Muscle layer of colon (tissue), 2 donors: Measurements from ENCODE around the gene CPSF6.
A peak's percentile ranks its signal among the peaks of the same experiment; 100 is the strongest.

Source experiments
- H3K27ac ChIP-seq: one replicate; pipeline ENCODE4 v1.7.0; 2013; ENCODE audit warnings: low read depth, mild to moderate bottlenecking, low read length, moderate library complexity
- H3K27me3 ChIP-seq, 2 donors: one replicate each; pipeline ENCODE4 v1.7.0; 2013; ENCODE audit warnings: low read length in 2 of 2, mild to moderate bottlenecking in 2 of 2; ENCODE audit not compliant: insufficient read depth in 2 of 2, control insufficient read depth in 1 of 2
- H3K36me3 ChIP-seq: one replicate; pipeline ENCODE4 v1.7.0; 2013; ENCODE audit warnings: mild to moderate bottlenecking, low read length; ENCODE audit not compliant: insufficient read depth
- H3K4me1 ChIP-seq: one replicate; pipeline ENCODE4 v1.7.0; 2013; ENCODE audit warnings: mild to moderate bottlenecking, low read length; ENCODE audit not compliant: insufficient read depth
- H3K4me3 ChIP-seq, 2 donors: one replicate each; pipeline ENCODE4 v1.7.0; 2013; ENCODE audit warnings: low read length in 2 of 2, low read depth in 1 of 2, mild to moderate bottlenecking in 1 of 2, moderate library complexity in 1 of 2
- H3K9ac ChIP-seq: one replicate; pipeline ENCODE4 v1.7.0; 2013; ENCODE audit warnings: low read length
- H3K9me3 ChIP-seq: one replicate; pipeline ENCODE4 v1.7.0; 2013; ENCODE audit warnings: mild to moderate bottlenecking, low read length
- donor health status: abdominal sarcoma.
- donor health status: Adenocarcinoma of cecum.

CPSF6 gene

DNA sequence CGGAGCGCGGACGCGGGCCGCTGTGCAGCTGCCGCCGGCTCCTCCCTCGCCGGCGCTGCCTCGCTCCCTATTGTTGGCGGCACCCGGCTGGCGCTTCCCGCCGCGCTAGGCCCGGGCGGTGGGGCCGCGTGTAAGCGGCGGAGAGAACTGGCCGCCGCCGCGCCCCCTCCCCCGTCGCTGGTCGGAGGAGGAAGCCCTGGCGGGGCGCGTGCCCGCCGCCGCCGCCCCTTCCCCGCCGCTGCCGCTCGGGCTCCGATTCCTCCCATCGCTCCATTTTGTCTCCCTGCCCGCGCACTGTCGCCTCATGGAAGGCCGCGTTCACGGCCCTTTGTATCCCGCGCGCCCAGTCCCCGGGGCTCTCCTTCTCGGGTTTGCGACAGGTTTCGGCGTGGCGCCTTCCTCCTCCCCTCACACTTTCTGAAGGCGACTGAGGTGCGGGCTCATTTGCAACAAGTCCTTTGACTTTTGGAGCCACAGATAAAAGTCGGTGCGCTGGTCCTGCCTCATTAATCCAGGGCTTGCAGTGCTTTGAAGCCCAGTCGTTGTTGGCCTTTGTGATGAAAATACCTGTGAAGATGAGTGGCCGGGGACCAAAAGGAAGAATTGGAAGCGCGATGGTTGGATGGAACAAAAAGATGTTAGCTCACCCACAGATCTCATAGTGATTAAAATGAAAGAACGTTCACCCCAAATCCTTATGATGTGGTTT is 707 bp downstream of the CPSF6 start:
- Histone ChIP-seq H3K9me3 (no peaks in the 10 kb centered on the region), H3K9ac (peak overlapping the region; percentile 95), H3K4me1 (peaks cover 32% of the 10 kb centered on the region), H3K27ac (peak overlapping the region; percentile 91), H3K36me3 (no peaks in the 10 kb centered on the region), H3K27me3 (no peaks in the 10 kb centered on the region), H3K4me3 (peak overlapping the region; percentile 79 to 88)

DNA sequence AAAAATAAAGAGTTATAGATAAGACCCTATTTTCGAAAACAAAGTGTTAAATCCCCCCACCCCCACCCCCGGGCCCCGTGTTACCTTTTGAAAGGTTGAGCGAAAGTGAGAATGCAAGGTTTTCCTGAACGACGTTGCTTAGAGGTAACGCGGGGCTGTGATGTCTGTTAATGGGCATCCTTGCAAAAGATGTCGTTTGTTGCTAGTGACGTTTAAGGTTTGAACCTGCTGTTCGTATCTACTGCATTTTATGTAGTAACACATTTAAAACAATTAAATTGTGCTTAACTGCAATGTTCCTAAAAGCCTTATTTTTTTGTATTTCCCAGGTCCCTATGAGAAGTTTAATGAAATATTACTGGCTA is 1.2 kb downstream of the CPSF6 start:
- H3K36me3 ChIP-seq = no peaks in the 10 kb centered on the region

DNA sequence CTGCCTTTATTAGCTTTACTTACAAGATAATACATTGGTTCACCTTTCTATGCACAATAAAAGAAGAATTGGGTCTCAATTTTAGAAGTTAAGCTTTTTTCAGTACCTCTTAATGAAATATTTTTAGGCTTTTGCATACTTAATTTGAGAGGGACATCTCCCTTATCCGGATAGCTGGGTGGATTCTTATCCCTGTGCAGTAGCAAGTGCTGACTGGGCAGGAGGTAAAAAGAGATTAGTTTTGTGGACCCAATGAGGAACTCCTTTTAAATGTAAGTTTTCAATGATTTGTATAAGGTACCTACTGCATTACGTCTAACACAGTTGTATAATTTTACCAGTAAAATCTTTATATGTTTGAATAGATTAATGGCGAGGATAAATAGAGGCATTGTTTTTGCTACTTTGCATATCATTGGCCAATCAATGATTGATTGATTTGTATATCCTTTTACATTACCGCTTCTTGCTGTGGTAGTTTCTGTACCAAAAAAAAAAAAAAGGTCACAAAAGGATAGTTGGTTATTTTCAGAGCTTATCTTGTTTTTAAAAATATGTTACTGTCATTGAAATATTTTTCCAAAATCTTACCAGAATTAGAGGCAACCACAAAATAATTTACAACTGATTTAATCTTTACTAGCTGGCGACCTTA is 2.2 kb downstream of the CPSF6 start:
- peaks cover 44% of the 10 kb centered on the region for H3K4me1 ChIP-seq
- no peaks in the 10 kb centered on the region for H3K36me3 ChIP-seq
- H3K9me3 ChIP-seq = no peaks in the 10 kb centered on the region
- H3K27me3 ChIP-seq = no peaks in the 10 kb centered on the region
- no peak overlapping the region for H3K27ac ChIP-seq
- peak overlapping the region; percentile 7 for H3K9ac ChIP-seq
- H3K4me3 ChIP-seq = peak overlapping the region in 1 of 2 donors; percentile 88

More for the DNA sequence above, 1.2 kb downstream of the CPSF6 start:
- no peaks in the 10 kb centered on the region for H3K27me3 ChIP-seq
- H3K9me3 ChIP-seq = no peaks in the 10 kb centered on the region
- H3K27ac ChIP-seq = peak overlapping the region; percentile 91
- H3K9ac ChIP-seq = peak overlapping the region; percentile 95
- peak overlapping the region; percentile 79 to 88 for H3K4me3 ChIP-seq
- peaks cover 34% of the 10 kb centered on the region for H3K4me1 ChIP-seq

DNA sequence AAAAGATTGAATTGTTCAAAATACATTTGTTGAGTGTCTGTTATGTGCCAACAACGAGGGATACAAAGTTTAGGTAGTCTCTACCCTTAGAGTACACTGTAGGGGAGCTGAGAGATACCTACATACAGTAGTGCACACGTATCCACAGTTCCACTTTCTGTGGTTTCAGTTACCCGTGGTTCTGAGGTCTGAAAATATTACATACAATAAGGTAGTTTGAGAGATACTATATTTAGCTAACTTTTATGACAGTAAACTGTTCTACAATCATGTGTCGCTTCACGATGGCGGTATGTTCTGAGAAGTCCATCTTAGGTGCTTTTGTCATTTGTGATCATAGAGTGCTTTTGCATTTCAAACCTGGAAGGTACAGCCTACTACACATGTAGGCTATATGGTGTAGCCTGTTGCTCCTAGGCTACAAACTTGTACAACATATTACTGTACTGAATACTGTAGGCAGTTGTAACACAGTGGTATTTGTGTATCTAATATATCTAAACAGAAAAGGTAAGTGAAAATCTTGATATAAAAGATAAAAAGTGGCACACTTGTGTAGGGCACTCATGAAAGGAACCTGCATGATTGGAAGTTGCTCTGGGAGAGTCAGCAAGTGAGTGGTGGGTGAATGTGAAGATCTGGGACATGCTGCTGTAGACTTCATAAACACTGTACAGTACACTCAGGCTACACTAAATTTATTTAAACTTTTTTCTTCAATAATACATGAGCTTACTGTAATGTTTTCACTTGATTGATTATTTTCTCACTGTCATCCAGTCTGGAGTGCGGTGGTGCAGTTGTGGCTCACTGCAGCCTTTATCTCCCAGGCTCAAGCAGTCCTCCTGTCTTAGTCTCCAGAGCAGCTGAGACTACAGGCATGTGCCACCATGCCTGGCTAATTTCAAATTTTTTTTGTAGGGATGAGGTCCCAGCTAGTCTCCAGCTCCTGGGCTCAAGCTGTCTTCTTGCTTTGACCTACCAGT is 4.0 kb downstream of the CPSF6 start:
- Histone ChIP-seq H3K4me1 (peaks cover 61% of the 10 kb centered on the region), H3K9ac (no peak overlapping the region), H3K36me3 (no peaks in the 10 kb centered on the region), H3K9me3 (no peaks in the 10 kb centered on the region), H3K27me3 (no peaks in the 10 kb centered on the region), H3K4me3 (no peak overlapping the region), H3K27ac (no peak overlapping the region)

DNA sequence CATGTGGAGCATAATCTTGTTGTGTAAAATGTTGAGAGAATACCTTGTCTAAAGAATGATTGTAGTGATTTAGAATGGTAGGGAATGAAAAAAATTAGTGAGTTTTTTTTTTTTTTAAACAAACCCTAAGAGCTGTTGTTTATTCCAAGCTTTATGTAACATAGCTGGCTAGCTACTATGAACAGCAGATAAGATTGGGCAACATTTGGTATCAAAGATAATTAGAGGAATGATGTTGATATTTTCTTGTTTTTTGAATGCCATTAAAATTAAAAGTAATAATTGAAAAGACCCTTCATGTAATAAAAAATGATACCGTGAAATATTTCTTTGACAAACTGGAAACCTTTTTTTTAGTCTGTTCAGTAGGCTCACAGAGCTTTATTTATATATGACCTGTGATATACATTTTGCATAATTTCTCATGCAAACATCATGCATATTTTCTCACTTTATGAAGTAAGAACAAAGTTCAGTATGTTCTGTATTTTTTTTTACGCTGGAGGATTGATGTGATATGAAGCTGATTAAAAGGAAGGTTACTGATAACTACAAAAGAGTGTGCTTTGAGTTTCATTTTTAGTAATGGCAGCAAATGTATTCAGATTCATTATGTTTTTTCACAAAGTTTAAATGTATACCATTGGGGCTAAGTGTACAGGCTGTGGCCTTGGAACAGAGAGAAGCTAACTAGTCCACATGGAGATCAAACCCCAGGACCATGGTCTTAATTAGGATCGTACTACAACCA is 8.1 kb downstream of the CPSF6 start:
- H3K4me1 ChIP-seq = peaks cover 45% of the 10 kb centered on the region
- no peak overlapping the region for H3K4me3 ChIP-seq
- H3K27me3 ChIP-seq = no peaks in the 10 kb centered on the region
- H3K27ac ChIP-seq = no peak overlapping the region
- H3K9me3 ChIP-seq = no peaks in the 10 kb centered on the region
- H3K36me3 ChIP-seq = no peaks in the 10 kb centered on the region
- no peak overlapping the region for H3K9ac ChIP-seq

DNA sequence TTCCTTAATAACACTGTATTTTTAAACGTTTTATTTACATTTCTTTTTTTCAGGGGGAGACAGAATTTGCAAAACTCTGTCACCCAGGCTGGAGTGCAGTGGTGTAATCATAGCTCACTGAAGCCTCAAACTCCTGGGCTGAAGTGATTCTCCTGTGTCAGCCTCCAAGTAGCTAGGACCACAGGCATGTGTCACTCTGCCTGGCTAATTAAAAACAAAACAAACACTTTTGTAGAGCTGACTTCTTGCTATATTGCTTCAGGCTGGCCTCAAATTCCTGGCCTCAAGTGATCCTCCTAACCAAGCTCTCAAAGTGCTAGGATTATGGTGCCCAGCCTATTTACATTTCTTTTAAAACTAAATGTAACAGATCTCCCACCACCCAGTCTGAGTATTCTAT is 12.7 kb downstream of the CPSF6 start:
- Histone ChIP-seq H3K4me3 (no peak overlapping the region), H3K27ac (no peak overlapping the region), H3K4me1 (peaks cover 24% of the 10 kb centered on the region), H3K9me3 (no peaks in the 10 kb centered on the region), H3K36me3 (peaks cover 11% of the 10 kb centered on the region), H3K9ac (no peak overlapping the region), H3K27me3 (no peaks in the 10 kb centered on the region)

DNA sequence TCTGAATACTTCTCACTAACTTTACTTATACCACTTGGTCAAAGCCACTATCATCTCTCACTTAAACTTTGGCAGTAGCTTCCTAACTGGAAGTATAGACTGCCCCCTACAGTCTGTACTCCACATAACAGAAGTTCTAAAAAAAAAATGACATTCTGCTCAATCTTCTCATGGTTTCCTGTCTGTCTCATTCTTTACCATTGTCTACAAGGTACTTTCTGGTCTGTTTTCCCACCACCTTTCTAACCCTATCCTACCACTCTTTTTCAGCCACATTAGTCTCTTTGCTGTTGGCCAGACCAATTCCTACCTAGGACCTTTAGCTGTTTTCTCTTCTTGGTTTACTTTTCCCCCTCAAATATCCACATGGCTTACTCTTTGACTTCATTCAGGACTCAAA is 14.7 kb downstream of the CPSF6 start:
- Histone ChIP-seq H3K9me3 (no peaks in the 10 kb centered on the region), H3K9ac (no peak overlapping the region), H3K4me3 (no peak overlapping the region), H3K4me1 (peaks cover 11% of the 10 kb centered on the region), H3K36me3 (peaks cover 26% of the 10 kb centered on the region), H3K27me3 (no peaks in the 10 kb centered on the region), H3K27ac (no peak overlapping the region)

DNA sequence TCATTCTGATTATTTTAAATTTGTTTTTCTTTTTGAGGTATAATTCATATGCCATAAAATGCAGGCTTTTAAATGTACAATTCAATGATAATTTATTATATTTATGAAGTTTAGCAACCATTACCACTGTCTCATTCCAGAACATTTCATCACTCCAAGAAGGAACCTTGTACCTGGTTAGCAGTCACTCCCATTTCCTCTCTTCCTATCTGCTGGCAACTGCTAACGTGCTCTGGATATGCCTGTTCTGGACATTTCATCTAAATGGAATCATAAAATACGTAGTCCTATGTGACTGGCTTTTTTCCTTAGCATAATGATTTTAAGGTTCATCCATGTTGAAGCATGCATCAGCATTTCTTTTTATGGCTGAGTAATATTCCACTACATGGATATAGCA is 15.5 kb downstream of the CPSF6 start:
- Histone ChIP-seq H3K9me3 (no peaks in the 10 kb centered on the region), H3K4me3 (no peak overlapping the region), H3K9ac (no peak overlapping the region), H3K27ac (no peak overlapping the region), H3K27me3 (no peaks in the 10 kb centered on the region), H3K36me3 (peaks cover 34% of the 10 kb centered on the region), H3K4me1 (peaks cover 11% of the 10 kb centered on the region)

DNA sequence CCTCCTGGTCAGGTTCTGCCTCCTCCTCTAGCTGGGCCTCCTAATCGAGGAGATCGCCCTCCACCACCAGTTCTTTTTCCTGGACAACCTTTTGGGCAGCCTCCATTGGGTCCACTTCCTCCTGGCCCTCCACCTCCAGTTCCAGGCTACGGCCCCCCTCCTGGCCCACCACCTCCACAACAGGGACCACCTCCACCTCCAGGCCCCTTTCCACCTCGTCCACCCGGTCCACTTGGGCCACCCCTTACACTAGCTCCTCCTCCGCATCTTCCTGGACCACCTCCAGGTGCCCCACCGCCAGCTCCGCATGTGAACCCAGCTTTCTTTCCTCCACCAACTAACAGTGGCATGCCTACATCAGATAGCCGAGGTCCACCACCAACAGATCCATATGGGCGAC is 19.3 kb downstream of the CPSF6 start:
- H3K9ac ChIP-seq = no peak overlapping the region
- no peak overlapping the region for H3K27ac ChIP-seq
- H3K4me3 ChIP-seq = no peak overlapping the region
- H3K9me3 ChIP-seq = no peaks in the 10 kb centered on the region
- H3K4me1 ChIP-seq = no peaks in the 10 kb centered on the region
- H3K27me3 ChIP-seq = no peaks in the 10 kb centered on the region
- H3K36me3 ChIP-seq = peaks cover 57% of the 10 kb centered on the region

DNA sequence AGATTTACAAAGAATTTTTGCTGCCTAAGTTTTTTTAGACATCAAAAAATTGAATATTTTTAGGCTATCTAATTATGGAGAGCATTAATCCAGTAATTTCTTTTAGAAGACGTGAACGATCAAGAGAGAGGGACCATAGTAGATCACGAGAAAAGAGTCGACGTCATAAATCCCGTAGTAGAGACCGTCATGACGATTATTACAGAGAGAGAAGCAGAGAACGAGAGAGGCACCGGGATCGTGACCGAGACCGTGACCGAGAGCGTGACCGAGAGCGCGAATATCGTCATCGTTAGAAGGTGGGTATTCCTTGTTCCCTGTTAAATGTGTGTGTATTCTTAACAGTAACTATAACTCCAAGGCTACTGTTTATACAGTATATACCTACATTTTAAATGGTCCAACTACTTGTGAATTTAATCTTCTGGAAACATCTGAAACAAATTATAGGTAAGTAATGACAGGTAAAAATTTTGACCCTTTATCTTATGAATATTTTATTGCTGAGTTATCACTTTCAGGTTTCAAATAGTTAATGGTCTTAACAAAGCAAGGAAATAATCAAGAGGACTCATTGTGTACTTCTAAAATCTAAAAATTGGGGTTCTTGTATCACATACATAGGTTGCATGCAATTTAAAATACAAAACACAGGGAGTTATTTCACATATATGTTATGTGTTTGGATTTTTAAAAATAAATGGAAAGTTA is 23.1 kb downstream of the CPSF6 start:
- H3K4me1 ChIP-seq = no peaks in the 10 kb centered on the region
- peaks cover 56% of the 10 kb centered on the region for H3K36me3 ChIP-seq
- H3K9me3 ChIP-seq = no peaks in the 10 kb centered on the region
- H3K4me3 ChIP-seq = no peak overlapping the region
- H3K27me3 ChIP-seq = no peaks in the 10 kb centered on the region
- H3K27ac ChIP-seq = no peak overlapping the region
- no peak overlapping the region for H3K9ac ChIP-seq
